IMR-90 (cell line): ENCODE data around the gene HIRA. TPM values are rescaled to one million over a fixed set of nuclear protein-coding genes. Genes with fewer than 3 reads are reported as not detected.

Source experiments
- ATAC-seq: fragments of 200-7000 bp; cut with Tn5 transposase; 2 replicates; pipeline ENCODE4 v1.9.1; 2020; ENCODE audit warnings: low read depth, mild to moderate bottlenecking, moderate library complexity
- BruUV-seq: library from RNA; stranded (reverse); fragments of 400-500 nt; replicated peaks from 2 replicates; lab custom pipeline; 2021; lab: Mats Ljungman, UMichigan
- CTCF ChIA-PET: fragments of 300-600 bp; formaldehyde crosslinking; extraction: SDS; loops from one replicate; lab custom pipeline; 2021; ENCODE audit warnings: antibody characterized with exemption; lab: Yijun Ruan, JAX
- POLR2A ChIA-PET: fragments of 300-600 bp; sonication (Branson Sonifier 250); formaldehyde crosslinking; loops from one replicate; lab custom pipeline; 2022; ENCODE audit warnings: antibody characterized with exemption; ENCODE audit not compliant: unreplicated experiment; lab: Charles Lee
- DNase-seq: peaks from one replicate; pipeline ENCODE4 v3.0.0; 2013
- H2AFZ ChIP-seq: replicated peaks from 2 replicates; pipeline ENCODE3; 2013; ENCODE audit warnings: low read length, mild to moderate bottlenecking; ENCODE audit not compliant: poor library complexity
- H2AK5ac ChIP-seq: 2 replicates; pipeline ENCODE4 v1.6.1; 2013; ENCODE audit warnings: low read depth, low read length, inconsistent platforms
- H2AK9ac ChIP-seq: replicated peaks from 2 replicates; pipeline ENCODE3; 2013; ENCODE audit warnings: mild to moderate bottlenecking, low read depth, low read length, moderate library complexity; ENCODE audit not compliant: poor library complexity
- H2BK120ac ChIP-seq: 2 replicates; pipeline ENCODE4 v1.6.1; 2013; ENCODE audit warnings: low read depth, low read length, inconsistent platforms
- H2BK15ac ChIP-seq: 3 replicates; pipeline ENCODE4 v1.6.1; 2013; ENCODE audit warnings: low read depth, low read length, inconsistent platforms
- H2BK20ac ChIP-seq: 2 replicates; pipeline ENCODE4 v1.6.1; 2013; ENCODE audit warnings: low read depth, mild to moderate bottlenecking, inconsistent platforms, low read length, moderate library complexity
- H2BK5ac ChIP-seq: 2 replicates; pipeline ENCODE4 v1.6.1; 2013; ENCODE audit warnings: mild to moderate bottlenecking, low read depth, low read length, inconsistent platforms; ENCODE audit not compliant: poor library complexity, severe bottlenecking
- H3K14ac ChIP-seq: replicated peaks from 2 replicates; pipeline ENCODE4 v1.6.1; 2013; ENCODE audit warnings: low read depth, low read length, inconsistent platforms
- H3K18ac ChIP-seq: 2 replicates; pipeline ENCODE4 v1.6.1; 2013; ENCODE audit warnings: low read depth, low read length, control low read depth
- H3K23ac ChIP-seq: 2 replicates; pipeline ENCODE4 v1.6.1; 2013; ENCODE audit warnings: low read depth, low read length, inconsistent platforms
- H3K27ac ChIP-seq: 2 replicates; pipeline ENCODE4 v1.5.1; 2013; ENCODE audit warnings: mild to moderate bottlenecking, control low read depth, low read length; ENCODE audit not compliant: insufficient read depth
- H3K27me3 ChIP-seq: 2 replicates; pipeline ENCODE4 v1.6.1; 2013; ENCODE audit warnings: low read length; ENCODE audit not compliant: control insufficient read depth, insufficient read depth
- H3K36me3 ChIP-seq: 2 replicates; pipeline ENCODE4 v1.6.1; 2013; ENCODE audit warnings: low read length, mixed read lengths; ENCODE audit not compliant: control insufficient read depth, insufficient read depth
- H3K4ac ChIP-seq: 2 replicates; pipeline ENCODE4 v1.6.1; 2013; ENCODE audit warnings: low read depth, low read length, inconsistent platforms
- H3K4me1 ChIP-seq: 2 replicates; pipeline ENCODE4 v1.6.1; 2013; ENCODE audit warnings: low read length, mixed read lengths; ENCODE audit not compliant: control insufficient read depth, insufficient read depth
- H3K4me2 ChIP-seq: 2 replicates; pipeline ENCODE4 v1.6.1; 2013; ENCODE audit warnings: low read depth, mild to moderate bottlenecking, control low read depth, low read length, moderate library complexity
- H3K4me3 ChIP-seq: 2 replicates; pipeline ENCODE4 v1.5.1; 2013; ENCODE audit warnings: low read depth, mild to moderate bottlenecking, control low read depth, low read length, moderate library complexity; ENCODE audit not compliant: insufficient read depth
- H3K56ac ChIP-seq: 2 replicates; pipeline ENCODE4 v1.6.1; 2013; ENCODE audit warnings: low read length, inconsistent platforms; ENCODE audit not compliant: insufficient read depth; ENCODE audit errors: extremely low read depth
- H3K79me1 ChIP-seq, 2 experiments: 2 replicates each; pipeline ENCODE4 v1.6.1; 2013; ENCODE audit warnings: low read length in 2 of 2, inconsistent platforms in 1 of 2, low read depth in 1 of 2
- H3K9ac ChIP-seq: 2 replicates; pipeline ENCODE4 v1.6.1; 2013; ENCODE audit warnings: low read depth, low read length, control low read depth
- H3K9me1 ChIP-seq: 2 replicates; pipeline ENCODE4 v1.6.1; 2013; ENCODE audit warnings: low read length, inconsistent platforms; ENCODE audit not compliant: insufficient read depth
- H3K9me3 ChIP-seq: 2 replicates; pipeline ENCODE4 v1.6.1; 2013; ENCODE audit warnings: low read length; ENCODE audit not compliant: control insufficient read depth, insufficient read depth
- H4K20me1 ChIP-seq: 2 replicates; pipeline ENCODE4 v1.6.1; 2013; ENCODE audit warnings: low read length, inconsistent platforms; ENCODE audit not compliant: insufficient read depth
- H4K5ac ChIP-seq: 2 replicates; pipeline ENCODE4 v1.6.1; 2013; ENCODE audit warnings: mild to moderate bottlenecking, low read depth, low read length, control low read depth
- H4K8ac ChIP-seq, 2 experiments: 2 replicates each; pipeline ENCODE4 v1.6.1; 2013; ENCODE audit warnings: low read depth in 2 of 2, low read length in 2 of 2, control low read depth in 1 of 2, inconsistent platforms in 1 of 2
- H4K91ac ChIP-seq: 2 replicates; pipeline ENCODE4 v1.6.1; 2013; ENCODE audit warnings: low read depth, low read length, inconsistent platforms; ENCODE audit not compliant: insufficient read depth
- CEBPB ChIP-seq: IDR thresholded peaks from 2 replicates; pipeline ENCODE4 v1.6.1; 2012; ENCODE audit warnings: low read depth, low read length, improper control_type of control experiment
- CTCF ChIP-seq: conservative IDR thresholded peaks from 2 replicates; pipeline ENCODE4 v1.5.1; 2012; ENCODE audit warnings: mild to moderate bottlenecking, low read depth, low read length, improper control_type of control experiment
- ELK1 ChIP-seq: fragments of 150-350 bp; IDR thresholded peaks from 2 replicates; pipeline ENCODE4 v1.6.1; 2016; ENCODE audit warnings: low read depth, mild to moderate bottlenecking, low read length, moderate library complexity, borderline replicate concordance
- MAFK ChIP-seq: IDR thresholded peaks from 2 replicates; pipeline ENCODE4 v1.6.1; 2012; ENCODE audit warnings: low read depth, low read length, improper control_type of control experiment
- MXI1 ChIP-seq: IDR thresholded peaks from 2 replicates; pipeline ENCODE4 v1.6.1; 2012; ENCODE audit warnings: low read depth, mild to moderate bottlenecking, low read length, moderate library complexity, borderline replicate concordance
- POLR2A ChIP-seq: IDR thresholded peaks from 2 replicates; pipeline ENCODE4 v1.6.1; 2012; ENCODE audit warnings: mild to moderate bottlenecking, low read depth, low read length
- RAD21 ChIP-seq: IDR thresholded peaks from 2 replicates; pipeline ENCODE4 v1.6.1; 2012; ENCODE audit warnings: low read length, improper control_type of control experiment
- RCOR1 ChIP-seq: IDR thresholded peaks from 2 replicates; pipeline ENCODE4 v1.6.1; 2012; ENCODE audit warnings: mild to moderate bottlenecking, low read length, improper control_type of control experiment; ENCODE audit not compliant: insufficient replicate concordance
- RFX5 ChIP-seq: IDR thresholded peaks from 2 replicates; pipeline ENCODE4 v1.8.0; 2012; ENCODE audit warnings: low read depth, mild to moderate bottlenecking, low read length, moderate library complexity
- SMC3 ChIP-seq: fragments of 150-350 bp; IDR thresholded peaks from 2 replicates; pipeline ENCODE4 v1.6.1; 2016; ENCODE audit warnings: low read depth, mild to moderate bottlenecking, antibody characterized with exemption, low read length, moderate library complexity
- WGBS, 2 experiments: methylation state at CpG; one replicate each; pipeline versions ENCODE4 v1.1.5 to v1.1.7; 2013; ENCODE audit warnings: missing lambda C conversion rate in 2 of 2; ENCODE audit not compliant: insufficient read length in 1 of 2; ENCODE audit errors: extremely low coverage in 2 of 2; 5-methylcytosine and 5-hydroxymethylcytosine counted together
- dilution Hi-C: fragments of 300-500 bp; cut with HindIII; formaldehyde crosslinking; loops from one replicate; pipeline ENCODE4 v1.14.3; 2018; ENCODE audit warnings: low sequenced_read_pairs; ENCODE audit not compliant: unreplicated experiment
- in situ Hi-C: fragments of 300-500 bp; cut with MboI; formaldehyde crosslinking; loops from 3 replicates; pipeline ENCODE4 v1.14.3; 2019; ENCODE audit warnings: low sequenced_read_pairs, inconsistent platforms, mixed read lengths
- intact Hi-C: fragments of 100-400 bp; cut with micrococcal nuclease; formaldehyde crosslinking; loops from 2 replicates; pipeline ENCODE4 v1.10.0; 2022
- polyA plus RNA-seq, 3 experiments: library from polyadenylated mRNA; depleted of rRNA; stranded (reverse); fragments of >200 nt; gene quantifications; 2 replicates each; pipeline ENCODE4 v1.2.3, GENCODE V29; 2012; ENCODE audit warnings: low replicate concordance in 1 of 3
- total RNA-seq: library from RNA; depleted of rRNA; stranded (reverse); fragments of >200 nt; gene quantifications from 2 replicates; pipeline ENCODE4 v1.2.3, GENCODE V29; 2012

Gene HIRA
- total and polyA plus RNA-seq, 2 of the 4 experiments (the other 2 are of a cell fraction): 14.5 to 24.2 TPM

GRCh38 chr22:19367763-19368367 lies 63.7 kb downstream of the HIRA start:
- H3K4ac ChIP-seq: no peak overlapping the region
- no peak overlapping the region for H3K27ac ChIP-seq
- ATAC-seq: no peak
- H3K9me1 ChIP-seq: no peaks in the 10 kb centered on the region
- peaks cover 30% of the 10 kb centered on the region for H3K36me3 ChIP-seq
- H3K4me1 ChIP-seq: no peaks in the 10 kb centered on the region
- no peak overlapping the region for H3K4me3 ChIP-seq
- in situ Hi-C loops: loop anchor here (25.0 kb wide), 1 partner anchor 406 kb away; no protein-coding TSS in a partner anchor
- no CpG with 5 or more reads among the region's 3 CpGs for WGBS, 2 experiments
- no peak overlapping the region for H3K23ac ChIP-seq
- dilution Hi-C loops: no loop called here
- no peak overlapping the region for H3K18ac ChIP-seq
- H2BK5ac ChIP-seq: no peak overlapping the region
- H2BK15ac ChIP-seq: no peak overlapping the region
- no peak overlapping the region for H3K14ac ChIP-seq
- no peaks in the 10 kb centered on the region for H3K9me3 ChIP-seq
- DNase-seq: no peak
- no peak overlapping the region for H3K56ac ChIP-seq
- H3K27me3 ChIP-seq: no peaks in the 10 kb centered on the region
- no peak overlapping the region for H3K9ac ChIP-seq
- no peak overlapping the region for H4K5ac ChIP-seq
- no peak overlapping the region for H2AK5ac ChIP-seq
- H4K91ac ChIP-seq: no peak overlapping the region
- H2BK120ac ChIP-seq: no peak overlapping the region
- no TSS peak for BruUV-seq
- H3K79me1 ChIP-seq: no peaks in the 10 kb centered on the region
- H2AFZ ChIP-seq: no peak overlapping the region
- H3K4me2 ChIP-seq: no peak overlapping the region
- H4K20me1 ChIP-seq: no peaks in the 10 kb centered on the region
- H2AK9ac ChIP-seq: no peak overlapping the region
- ChIA-PET CTCF (no interaction called here), POLR2A (interaction anchor here (1.2 kb wide), 1 partner anchor 10 kb away, joined by 5 read pairs; no protein-coding TSS in a partner anchor)
- TF ChIP-seq RFX5 (no peak), RCOR1 (no peak), POLR2A (no peak), ELK1 (no peak), MAFK (no peak), SMC3 (no peak), RAD21 (no peak), MXI1 (no peak), CEBPB (no peak), CTCF (no peak)
- intact Hi-C loops: no loop called here
- no peak overlapping the region for H4K8ac ChIP-seq
- H2BK20ac ChIP-seq: no peak overlapping the region
